ENCODE results near the gene ADORA2B. TPM values are rescaled to one million over a fixed set of nuclear protein-coding genes. Genes with fewer than 3 reads are reported as not detected.
A peak's percentile ranks its signal among the peaks of the same experiment; 100 is the strongest.

ADORA2B gene
- total and polyA plus RNA-seq, 2 experiments from 2014 or later, result 3.3 to 7.9 TPM

GRCh38 chr17:15941781-15942180, 3.1 kb upstream of the ADORA2B start (continued):
- no peak for TF ChIP-seq ETS1 (IDR thresholded peaks at IDR 0.05)
- TF ChIP-seq ZNF331 (CRISPR knock-in tag; IDR thresholded peaks at IDR 0.05; ENCODE audit: low read depth), result no peak

GRCh38 chr17:15942207-15942833, 2.6 kb upstream of the ADORA2B start:
- no peaks in the 10 kb centered on the region for H3K79me2 ChIP-seq (replicated peaks; ENCODE audit: insufficient read depth)
- Mint-ChIP-seq H3K9me3 (peaks cover 3% of the 10 kb centered on the region; the same call in 1 of the 3 replicates), H3K27me3 (ENCODE audit: insufficient read depth, low read depth, poor library complexity) (peaks cover 34% of the 10 kb centered on the region), H3K36me3 (ENCODE audit: low read depth) (no peaks in the 10 kb centered on the region; the same call in 2 of the 3 replicates), H3K27ac (no peak overlapping the region), H3K4me3 (no peak overlapping the region), H3K4me1 (peaks cover 11% of the 10 kb centered on the region)
- peaks cover 46% of the 10 kb centered on the region for H3K27me3 ChIP-seq (ENCODE audit: insufficient read depth)
- no peak overlapping the region for H3K4me2 ChIP-seq
- H3K4me1 ChIP-seq (ENCODE audit: insufficient read depth), result peaks cover 6% of the 10 kb centered on the region; the same call in 1 of the 2 replicates
- ATAC-seq (no peak), DNase-seq (ENCODE audit: low spot score) (no peak)
- no peaks in the 10 kb centered on the region for H3K9me2 ChIP-seq (ENCODE audit: insufficient read depth)
- peaks cover 2% of the 10 kb centered on the region; the same call in 1 of the 2 replicates for H3F3A ChIP-seq (replicated peaks; ENCODE audit: low read depth)
- H2AFZ ChIP-seq, result 0 out of 2 replicates have a peak overlapping the region, but pooled peaks have one; percentile 14
- no peak overlapping the region for H3K27ac ChIP-seq (ENCODE audit: low read depth)
- no peaks in the 10 kb centered on the region for H4K20me1 ChIP-seq (replicated peaks; ENCODE audit: insufficient read depth)
- H3K36me3 ChIP-seq (ENCODE audit: insufficient read depth), result no peaks in the 10 kb centered on the region
- no peak overlapping the region for H3K4me3 ChIP-seq
- no peak for TF ChIP-seq EZH2 (IDR thresholded peaks at IDR 0.05; ENCODE audit: low read depth, unreplicated experiment)
- no peak for TF ChIP-seq EZH2phosphoT487 (IDR thresholded peaks at IDR 0.05; ENCODE audit: unreplicated experiment)
- TF ChIP-seq NANOG (IDR thresholded peaks at IDR 0.05; ENCODE audit: borderline replicate concordance), result no peak
- TF ChIP-seq REST (IDR thresholded peaks at IDR 0.05; ENCODE audit: unreplicated experiment), result no peak
- TF ChIP-seq ZNF114 (CRISPR knock-in tag; IDR thresholded peaks at IDR 0.05), result no peak
- no peak for TF ChIP-seq ZNF462 (CRISPR knock-in tag; IDR thresholded peaks at IDR 0.05)
- TF ChIP-seq ZNF331 (CRISPR knock-in tag; IDR thresholded peaks at IDR 0.05; ENCODE audit: low read depth), result no peak
- TF ChIP-seq JUNB (IDR thresholded peaks at IDR 0.05; ENCODE audit: unreplicated experiment), result no peak
- TF ChIP-seq ETS1 (IDR thresholded peaks at IDR 0.05), result no peak
- TF ChIP-seq CREB1 (CRISPR knock-in tag; IDR thresholded peaks at IDR 0.05; ENCODE audit: low read depth), result no peak
- TF ChIP-seq STAT1 (IDR thresholded peaks at IDR 0.05; ENCODE audit: unreplicated experiment), result no peak
